HG03457 (cell line): ENCODE data around the gene SGCA.
A peak's percentile ranks its signal among the peaks of the same experiment; 100 is the strongest.

Experiments
- ATAC-seq: cut with Tn5 transposase; IDR thresholded peaks from one replicate; pipeline ENCODE4 v1.9.1; 2021; ENCODE audit warnings: moderate number of reproducible peaks; ENCODE audit not compliant: unreplicated experiment

SGCA gene

GRCh38 chr17:50207315-50207714, 41.5 kb downstream of the SGCA start:
- ATAC-seq = no peak

- no peak for ATAC-seq
These were observed 42.2 kb downstream of the SGCA start for GRCh38 chr17:50207792-50208567.

GRCh38 chr17:50208611-50209061, 42.8 kb downstream of the SGCA start:
- ATAC-seq = no peak

GRCh38 chr17:50209133-50209471, 43.3 kb downstream of the SGCA start:
- no peak for ATAC-seq

- no peak for ATAC-seq
These were observed 43.9 kb downstream of the SGCA start for GRCh38 chr17:50209472-50210239.

GRCh38 chr17:50210240-50211225, 44.7 kb downstream of the SGCA start:
- no peak for ATAC-seq

- ATAC-seq = no peak
These were observed 45.7 kb downstream of the SGCA start for GRCh38 chr17:50211249-50212120.

GRCh38 chr17:50212121-50212843, 46.5 kb downstream of the SGCA start:
- ATAC-seq = no peak

GRCh38 chr17:50213026-50214022, 47.5 kb downstream of the SGCA start:
- ATAC-seq = peak; percentile 56

GRCh38 chr17:50214976-50215760, 49.4 kb downstream of the SGCA start:
- ATAC-seq = no peak

- no peak for ATAC-seq
These were observed 51.8 kb downstream of the SGCA start for GRCh38 chr17:50217591-50217990.

- ATAC-seq = no peak
These were observed 52.4 kb downstream of the SGCA start for GRCh38 chr17:50218071-50218759.

GRCh38 chr17:50218771-50219315, 53.0 kb downstream of the SGCA start:
- ATAC-seq = no peak

- ATAC-seq = no peak
These were observed 53.5 kb downstream of the SGCA start for GRCh38 chr17:50219342-50219741.

GRCh38 chr17:50219939-50220465, 54.2 kb downstream of the SGCA start:
- ATAC-seq = no peak

GRCh38 chr17:50220811-50221210, 55.0 kb downstream of the SGCA start:
- ATAC-seq = no peak
